Prostate gland (tissue), 2 donors: Measurements from ENCODE around the gene NPC1L1.

Experiments used
- POLR2A ChIP-seq: fragments of 450-650 bp; IDR thresholded peaks from one replicate; pipeline ENCODE4 v1.6.1; 2016; ENCODE audit warnings: antibody characterized with exemption, mild to moderate bottlenecking
- TF ChIP-seq, protein P1 (sequence below), 4 experiments: fragments of 200-600 bp in 2 of 4; fragments of 450-650 bp in 2 of 4; sonication (generic) in 2 of 4; IDR thresholded peaks; 1 replicate in 3 of 4; 2 replicates in 1 of 4; pipeline ENCODE4 v1.5.1; 2016 to 2019; ENCODE audit warnings: antibody characterized with exemption in 4 of 4, mild to moderate bottlenecking in 2 of 4, moderate library complexity in 2 of 4

DNA sequence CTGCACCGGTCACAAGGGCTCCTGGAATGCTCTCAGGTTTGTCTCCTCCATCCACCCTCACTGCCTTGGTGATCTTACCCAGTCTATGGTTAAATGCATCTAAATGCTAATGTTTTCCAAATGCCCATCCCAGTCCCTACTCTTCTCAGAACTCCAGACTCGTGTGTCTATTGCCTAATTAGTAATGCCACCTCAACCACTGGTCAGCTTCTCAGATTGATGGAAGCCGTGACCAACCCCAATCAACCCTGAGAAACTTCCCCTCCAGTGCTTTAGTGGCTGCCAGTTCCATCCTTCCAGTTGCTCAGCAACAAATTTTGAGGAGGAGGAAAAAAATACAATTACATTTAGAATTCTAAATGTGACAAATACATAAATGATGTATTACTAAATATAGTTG lies 69.3 kb downstream of the NPC1L1 start:
- TF ChIP-seq, protein P1, sequence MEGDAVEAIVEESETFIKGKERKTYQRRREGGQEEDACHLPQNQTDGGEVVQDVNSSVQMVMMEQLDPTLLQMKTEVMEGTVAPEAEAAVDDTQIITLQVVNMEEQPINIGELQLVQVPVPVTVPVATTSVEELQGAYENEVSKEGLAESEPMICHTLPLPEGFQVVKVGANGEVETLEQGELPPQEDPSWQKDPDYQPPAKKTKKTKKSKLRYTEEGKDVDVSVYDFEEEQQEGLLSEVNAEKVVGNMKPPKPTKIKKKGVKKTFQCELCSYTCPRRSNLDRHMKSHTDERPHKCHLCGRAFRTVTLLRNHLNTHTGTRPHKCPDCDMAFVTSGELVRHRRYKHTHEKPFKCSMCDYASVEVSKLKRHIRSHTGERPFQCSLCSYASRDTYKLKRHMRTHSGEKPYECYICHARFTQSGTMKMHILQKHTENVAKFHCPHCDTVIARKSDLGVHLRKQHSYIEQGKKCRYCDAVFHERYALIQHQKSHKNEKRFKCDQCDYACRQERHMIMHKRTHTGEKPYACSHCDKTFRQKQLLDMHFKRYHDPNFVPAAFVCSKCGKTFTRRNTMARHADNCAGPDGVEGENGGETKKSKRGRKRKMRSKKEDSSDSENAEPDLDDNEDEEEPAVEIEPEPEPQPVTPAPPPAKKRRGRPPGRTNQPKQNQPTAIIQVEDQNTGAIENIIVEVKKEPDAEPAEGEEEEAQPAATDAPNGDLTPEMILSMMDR (IDR thresholded peaks at IDR 0.05): no peak
- TF ChIP-seq POLR2A: no peak
